Glomerular visceral epithelial cell (primary cell): Measurements from ENCODE around the gene CDK3.
A peak's percentile ranks its signal among the peaks of the same experiment; 100 is the strongest.

ENCODE experiments used
- DNase-seq: peaks from one replicate; pipeline ENCODE4 v3.0.0-alpha.2; 2016; ENCODE audit errors: extremely low spot score

Gene CDK3

GRCh38 chr17:75991396-75991795 is 9.3 kb upstream of the CDK3 start:
- no peak for DNase-seq

- no peak for DNase-seq
Observed at GRCh38 chr17:75994802-75995370, 5.8 kb upstream of the CDK3 start.

- DNase-seq, result no peak
Observed at GRCh38 chr17:75995385-75995925, 5.2 kb upstream of the CDK3 start.

GRCh38 chr17:75996665-75997590 is 3.7 kb upstream of the CDK3 start:
- peak; percentile 86 for DNase-seq

GRCh38 chr17:75998327-75998795 is 2.3 kb upstream of the CDK3 start:
- no peak for DNase-seq

GRCh38 chr17:76000016-76000754 is 470 bp upstream of the CDK3 start:
- DNase-seq, result peak; percentile 60

GRCh38 chr17:76002100-76002499 is 1.4 kb downstream of the CDK3 start:
- no peak for DNase-seq

- DNase-seq, result no peak
Observed at GRCh38 chr17:76003915-76004314, 3.3 kb downstream of the CDK3 start.

- DNase-seq, result peak; percentile 29
Observed at GRCh38 chr17:76004750-76005262, 4.2 kb downstream of the CDK3 start.

GRCh38 chr17:76005263-76006149 is 4.9 kb downstream of the CDK3 start:
- DNase-seq, result peak; percentile 71

- no peak for DNase-seq
Observed at GRCh38 chr17:76007131-76007849, 6.6 kb downstream of the CDK3 start.

GRCh38 chr17:76007850-76008165 is 7.2 kb downstream of the CDK3 start:
- DNase-seq, result no peak

GRCh38 chr17:76008208-76008607 is 7.6 kb downstream of the CDK3 start:
- DNase-seq, result no peak

- DNase-seq, result no peak
Observed at GRCh38 chr17:76008630-76009425, 8.2 kb downstream of the CDK3 start.

- no peak for DNase-seq
Observed at GRCh38 chr17:76009447-76009846, 8.8 kb downstream of the CDK3 start.

GRCh38 chr17:76009969-76010661 is 9.5 kb downstream of the CDK3 start:
- DNase-seq, result no peak

GRCh38 chr17:76011951-76012350 is 11.3 kb downstream of the CDK3 start:
- no peak for DNase-seq

GRCh38 chr17:76013377-76013932 is 12.8 kb downstream of the CDK3 start:
- DNase-seq, result no peak
